ENCODE results near the gene KIAA1191.
"Not testable (repeated sequence)": the region's sequence is repeated elsewhere in the genome, so short reads cannot be mapped to it uniquely, and the experiment has no call there.

Gene KIAA1191, protein sequence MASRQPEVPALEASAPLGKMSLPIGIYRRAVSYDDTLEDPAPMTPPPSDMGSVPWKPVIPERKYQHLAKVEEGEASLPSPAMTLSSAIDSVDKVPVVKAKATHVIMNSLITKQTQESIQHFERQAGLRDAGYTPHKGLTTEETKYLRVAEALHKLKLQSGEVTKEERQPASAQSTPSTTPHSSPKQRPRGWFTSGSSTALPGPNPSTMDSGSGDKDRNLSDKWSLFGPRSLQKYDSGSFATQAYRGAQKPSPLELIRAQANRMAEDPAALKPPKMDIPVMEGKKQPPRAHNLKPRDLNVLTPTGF

DNA sequence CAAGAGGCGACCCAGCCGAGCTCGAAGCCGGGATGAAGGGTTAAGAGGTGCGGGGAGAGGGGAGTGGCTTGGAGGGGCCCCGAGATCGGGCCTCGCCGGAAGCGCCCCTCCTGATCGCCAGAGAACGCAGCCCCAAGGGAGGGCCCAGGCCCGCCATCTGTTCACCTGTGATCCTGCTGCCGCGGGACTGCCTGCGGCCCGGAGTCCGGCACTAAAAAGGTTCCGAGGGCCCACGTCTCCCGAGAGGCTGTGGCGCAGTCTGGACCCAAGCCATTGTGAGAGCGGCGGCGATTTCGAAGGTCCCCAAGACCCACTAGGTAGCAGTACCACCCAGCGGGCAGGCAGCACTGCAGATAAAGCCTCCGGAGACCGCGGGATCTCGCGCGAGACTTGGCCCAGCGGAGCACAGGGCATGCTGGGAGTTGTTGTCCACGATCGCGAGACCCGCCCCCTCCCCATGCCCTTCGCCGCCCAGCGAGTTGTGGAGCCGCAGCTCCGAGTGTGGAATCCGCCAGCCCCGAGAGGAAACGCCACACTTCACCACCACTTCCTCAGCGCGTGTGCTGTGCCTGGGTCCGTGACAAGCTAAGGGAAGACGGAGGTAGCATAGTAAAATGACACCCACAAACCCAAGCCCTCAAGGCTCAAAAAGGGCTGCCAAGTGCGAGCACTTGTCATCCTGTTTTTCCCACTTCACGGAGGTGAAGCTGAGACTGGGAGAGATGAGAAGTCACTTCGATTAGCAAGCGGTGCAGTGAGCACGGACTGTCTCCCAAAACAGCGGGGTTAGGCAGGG is at the start of gene KIAA1191:
TSS of gene KIAA1191 (minus strand) at position 328 of the 796 bp plus-strand sequence. CDS start 2,256 bp downstream, outside the sequence.
- peak; percentile 55 for DNase-seq (ENCODE audit: low spot score)

DNA sequence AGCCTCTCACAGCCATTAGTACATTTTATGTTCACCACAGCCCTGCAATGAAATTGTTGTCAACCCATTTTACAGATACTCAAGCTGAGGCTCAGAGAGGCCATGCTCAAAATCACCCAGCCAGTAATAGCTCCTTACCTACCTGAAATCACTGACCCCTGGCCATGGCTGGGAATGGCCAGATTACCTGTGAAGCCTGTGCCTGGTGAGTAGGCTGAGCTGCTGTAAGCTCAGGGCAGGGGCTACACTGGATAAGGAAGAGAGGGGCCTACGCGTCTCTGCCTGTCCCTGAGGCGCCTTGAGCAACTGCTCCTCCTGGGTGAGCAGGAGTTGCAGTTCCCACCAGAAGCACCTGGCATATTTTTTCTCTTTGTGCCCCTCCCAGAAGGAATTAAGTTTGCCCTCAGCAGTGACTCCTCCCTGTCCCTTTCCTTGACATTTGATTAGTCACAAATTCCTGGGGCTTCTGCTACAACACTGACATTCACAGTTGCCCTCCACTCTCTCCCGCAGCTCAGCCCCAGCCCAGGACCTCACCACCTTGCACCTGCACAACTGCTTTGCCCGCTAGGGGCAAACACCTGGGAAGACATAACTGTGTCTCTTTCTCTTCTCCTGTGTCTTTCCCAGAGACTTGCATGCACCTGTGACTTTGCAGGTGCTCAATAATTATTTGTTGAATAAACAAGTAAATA is 49.1 kb upstream of the KIAA1191 start:
- no peak for DNase-seq (ENCODE audit: low spot score)

DNA sequence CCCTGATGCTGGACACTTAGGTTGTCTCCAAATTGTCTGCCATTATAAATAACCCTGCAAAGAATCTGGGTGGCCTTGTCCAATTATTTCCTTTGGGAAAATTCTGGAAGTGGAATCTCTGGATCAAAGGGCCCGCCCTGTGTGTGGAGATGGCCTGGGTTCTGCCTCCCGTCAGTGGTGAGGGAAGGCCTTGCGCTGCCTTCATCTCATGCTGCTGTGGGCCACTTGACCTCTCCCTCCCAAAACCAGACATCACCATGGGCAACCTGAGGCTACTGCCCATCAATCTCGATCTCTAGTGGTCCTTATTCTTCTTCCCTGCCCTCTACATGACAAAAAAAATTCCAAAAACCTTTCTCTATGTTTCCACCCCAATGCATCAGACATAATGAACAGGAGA is 48.2 kb upstream of the KIAA1191 start:
- DNase-seq (ENCODE audit: low spot score): no peak

DNA sequence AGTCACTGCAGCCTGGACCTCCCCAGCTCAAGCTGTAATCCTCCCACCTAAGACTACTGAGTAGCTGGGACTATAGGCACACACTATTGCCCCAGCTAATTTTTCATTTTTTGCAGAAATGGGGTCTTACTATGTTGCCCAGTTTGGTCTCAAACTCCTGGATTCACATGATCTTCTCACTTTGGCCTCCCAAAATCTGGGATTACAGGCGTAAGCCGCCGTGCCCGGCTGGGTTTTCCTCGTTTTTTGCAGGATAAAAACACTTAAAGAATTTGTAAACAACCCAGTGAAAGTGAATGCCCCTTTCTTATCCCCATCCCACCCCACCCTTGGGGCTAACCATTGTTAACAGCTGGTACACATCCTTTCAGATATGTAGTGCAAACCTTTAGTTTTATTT is 47.0 kb upstream of the KIAA1191 start:
- DNase-seq (ENCODE audit: low spot score): no peak

DNA sequence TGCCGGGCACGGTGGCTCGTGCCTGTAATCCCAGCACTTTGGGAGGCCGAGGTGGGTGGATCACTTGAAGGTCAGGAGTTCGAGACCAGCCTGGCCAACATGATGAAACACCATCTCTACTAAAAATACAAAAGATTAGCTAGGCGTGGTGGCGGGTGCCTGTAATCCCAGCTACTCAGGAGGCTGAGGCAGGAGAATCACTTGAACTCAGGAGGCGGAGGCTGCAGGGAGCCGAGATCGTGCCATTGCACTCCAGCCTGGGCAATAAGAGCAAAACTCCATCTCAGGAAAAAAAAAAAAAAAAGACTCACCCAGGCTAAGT is 46.6 kb upstream of the KIAA1191 start:
- DNase-seq (ENCODE audit: low spot score): not testable (repeated sequence)

DNA sequence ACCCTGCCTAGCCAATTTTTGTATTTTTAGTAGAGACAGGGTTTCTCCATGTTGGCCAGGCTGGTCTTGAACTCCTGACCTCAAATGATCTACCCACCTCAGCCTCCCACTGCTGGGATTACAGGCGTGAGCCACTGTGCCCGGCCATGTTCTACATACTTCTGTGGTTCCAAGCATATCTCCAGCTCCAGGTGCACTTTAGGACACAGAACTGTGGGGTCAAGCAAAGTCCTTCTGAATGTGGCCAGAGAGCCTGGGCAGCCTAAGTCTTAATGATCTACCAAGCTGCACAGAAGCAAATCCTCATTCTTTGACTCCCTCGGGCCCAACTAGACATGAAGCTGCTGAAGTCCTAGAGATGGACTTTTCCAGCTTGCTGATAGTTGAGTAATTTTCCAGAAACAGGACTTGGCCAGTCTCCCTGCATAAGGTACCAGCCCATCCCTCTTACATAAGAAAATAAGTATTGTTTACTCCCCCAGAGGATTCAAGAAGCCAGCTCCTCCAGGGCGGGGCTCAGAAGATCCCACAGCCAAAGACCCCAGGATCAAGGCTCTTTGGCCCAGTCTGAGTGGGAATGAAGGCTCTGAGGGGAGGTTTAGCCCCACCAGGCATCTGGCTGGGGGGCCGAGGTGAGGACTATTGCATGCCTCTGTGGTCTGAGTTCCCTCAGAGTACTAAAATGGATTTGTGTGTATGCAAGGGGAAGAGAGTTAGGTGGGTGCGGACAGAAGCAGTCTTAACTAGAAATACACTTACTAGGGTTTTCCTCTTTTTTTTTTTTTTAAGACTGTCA is 46.1 kb upstream of the KIAA1191 start:
- DNase-seq (ENCODE audit: low spot score): no peak

DNA sequence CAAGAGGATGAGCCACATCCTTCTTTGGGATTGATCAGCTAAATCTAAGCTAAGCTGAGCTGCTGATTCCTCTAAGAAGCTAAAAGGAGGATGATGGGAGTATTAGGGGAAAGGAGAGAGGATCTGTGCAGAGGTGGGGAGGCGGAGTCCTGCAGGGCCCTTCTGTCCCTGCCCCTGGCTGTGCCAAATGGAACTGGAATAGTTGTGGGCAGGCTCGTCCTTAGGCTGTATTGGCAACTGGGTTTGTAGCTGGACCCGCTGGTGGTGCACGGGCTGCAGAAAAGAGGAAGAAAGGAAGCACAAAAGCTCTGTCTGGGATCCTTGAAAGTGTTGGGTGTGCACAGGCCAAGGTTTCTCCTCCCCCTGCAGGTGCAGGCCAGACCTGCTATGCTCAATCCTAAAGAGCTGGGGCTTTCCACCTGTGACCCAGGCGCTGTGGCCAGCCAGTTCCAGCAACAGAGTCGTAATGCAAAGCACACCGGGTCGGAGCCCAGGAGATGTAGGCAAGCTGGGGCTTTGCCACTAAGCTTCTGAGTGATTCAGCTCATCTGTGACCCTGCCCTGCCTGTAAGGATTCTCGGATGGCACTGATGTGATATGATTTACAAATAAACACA is 45.0 kb upstream of the KIAA1191 start:
- no peak for DNase-seq (ENCODE audit: low spot score)

DNA sequence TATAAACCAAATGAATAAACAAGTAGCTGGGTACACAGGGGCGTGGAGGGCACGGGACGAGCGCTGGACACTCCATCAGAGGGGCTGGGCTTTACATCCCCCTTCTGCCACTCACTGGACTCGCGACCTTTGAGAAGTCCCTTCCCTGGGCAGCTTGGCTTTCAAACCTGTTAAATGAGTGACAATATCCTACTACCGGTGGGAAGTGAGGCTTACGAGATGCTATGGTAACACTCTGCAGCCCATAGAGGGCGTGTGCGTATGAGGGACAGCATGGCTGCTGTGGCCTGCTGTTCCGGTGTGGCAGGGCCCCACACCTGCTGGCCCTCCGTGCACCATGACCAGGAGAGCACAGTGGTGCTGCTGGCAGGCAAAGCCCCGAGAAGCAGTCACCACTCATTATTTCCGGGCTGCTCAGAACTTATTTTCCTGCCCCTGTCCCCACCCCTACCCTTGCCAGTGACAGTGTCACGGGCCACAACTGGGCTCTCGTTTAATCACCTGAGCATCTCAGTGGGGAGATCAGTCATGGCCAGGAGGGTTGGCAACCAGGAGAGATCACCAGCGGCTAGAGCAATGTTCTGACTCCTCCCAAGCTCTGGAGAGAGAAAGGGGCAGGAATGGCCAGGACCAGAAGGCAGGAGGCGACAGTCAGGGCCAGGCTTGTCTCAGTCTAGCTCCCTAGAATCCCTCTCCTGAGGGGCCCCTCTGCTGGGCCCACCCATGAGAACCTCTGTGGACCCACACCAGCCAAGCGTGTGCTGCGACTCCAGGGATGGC is 44.3 kb upstream of the KIAA1191 start:
- no peak for DNase-seq (ENCODE audit: low spot score)

DNA sequence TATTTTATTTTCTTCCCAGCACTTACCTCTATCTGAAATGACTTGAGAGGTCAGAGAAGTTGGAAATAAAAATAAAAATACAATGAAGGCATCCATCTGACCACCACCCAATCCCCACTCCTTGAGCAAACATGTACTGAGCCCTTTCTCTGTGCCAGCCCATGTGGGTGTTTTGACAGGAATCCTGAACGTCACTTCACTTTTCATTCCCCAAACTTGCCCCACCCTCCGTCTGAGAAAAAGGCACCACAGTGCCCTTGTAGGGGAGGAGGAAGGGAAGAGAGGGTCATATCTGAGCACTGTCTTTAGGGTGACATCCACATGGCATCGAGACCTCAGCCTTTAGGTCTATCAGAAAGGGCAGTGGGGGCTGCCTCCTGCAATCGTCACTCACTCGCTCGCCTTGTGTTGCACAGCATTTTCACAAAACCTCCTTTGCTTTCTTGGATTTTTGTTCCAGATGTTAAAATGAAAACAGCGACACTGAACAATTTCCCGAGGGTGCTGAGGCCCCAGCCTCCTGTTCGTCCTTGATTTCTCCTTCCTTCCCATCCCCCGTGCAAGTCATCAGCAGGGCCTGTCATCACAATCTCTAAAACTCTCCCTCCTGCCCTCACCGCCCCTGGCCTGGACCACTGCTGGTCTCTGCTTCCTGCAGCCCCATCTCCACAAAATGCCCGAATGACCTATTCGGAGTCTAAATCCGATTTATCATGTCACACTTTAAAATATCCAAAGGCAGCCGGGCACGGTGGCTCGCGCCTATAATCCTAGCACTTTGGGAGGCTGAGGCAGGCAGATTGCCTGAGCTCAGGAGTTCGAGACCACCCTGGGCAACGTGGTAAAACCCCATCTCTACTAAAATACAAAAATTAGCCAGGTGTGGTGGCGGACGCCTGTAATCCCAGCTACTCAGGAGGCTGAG is 40.0 kb upstream of the KIAA1191 start:
- no peak for DNase-seq (ENCODE audit: low spot score)

DNA sequence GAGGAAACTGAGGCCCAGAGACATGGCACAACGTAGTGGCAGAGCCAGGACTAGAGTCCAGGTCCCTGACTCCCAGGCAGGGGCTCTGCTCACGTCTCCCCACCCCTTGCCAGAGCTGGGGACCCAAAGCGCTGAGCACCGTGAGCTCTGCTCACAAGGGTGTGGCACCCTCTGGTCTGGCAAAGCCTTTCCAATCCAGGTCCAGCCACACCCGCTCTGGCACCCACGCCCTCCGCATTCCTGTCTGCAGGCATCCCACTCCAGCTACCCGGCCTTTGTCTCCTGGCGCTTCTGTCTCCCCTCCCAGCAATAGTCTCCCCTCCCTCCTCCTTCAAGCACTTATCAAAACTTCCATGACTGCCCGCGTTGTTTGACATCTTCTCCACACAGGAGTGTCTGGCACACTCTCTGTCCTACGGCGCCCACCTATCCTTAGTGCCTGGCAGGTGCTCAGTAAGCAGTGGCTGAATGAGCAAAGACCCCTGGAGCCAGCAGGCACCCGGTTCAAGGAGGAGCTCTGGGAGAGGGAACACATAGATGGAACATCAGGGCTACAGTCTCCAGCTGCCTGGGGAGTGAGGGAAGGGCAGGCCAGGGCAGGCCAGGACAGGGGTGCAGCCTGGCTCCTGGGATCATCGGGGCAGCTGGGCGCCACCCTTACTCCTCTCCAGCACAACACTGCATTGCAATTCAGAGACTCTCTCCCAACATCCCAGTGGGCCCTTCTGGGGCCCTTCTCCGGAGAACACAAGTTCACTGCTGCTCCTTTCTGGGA is 39.0 kb upstream of the KIAA1191 start:
- DNase-seq (ENCODE audit: low spot score): no peak

DNA sequence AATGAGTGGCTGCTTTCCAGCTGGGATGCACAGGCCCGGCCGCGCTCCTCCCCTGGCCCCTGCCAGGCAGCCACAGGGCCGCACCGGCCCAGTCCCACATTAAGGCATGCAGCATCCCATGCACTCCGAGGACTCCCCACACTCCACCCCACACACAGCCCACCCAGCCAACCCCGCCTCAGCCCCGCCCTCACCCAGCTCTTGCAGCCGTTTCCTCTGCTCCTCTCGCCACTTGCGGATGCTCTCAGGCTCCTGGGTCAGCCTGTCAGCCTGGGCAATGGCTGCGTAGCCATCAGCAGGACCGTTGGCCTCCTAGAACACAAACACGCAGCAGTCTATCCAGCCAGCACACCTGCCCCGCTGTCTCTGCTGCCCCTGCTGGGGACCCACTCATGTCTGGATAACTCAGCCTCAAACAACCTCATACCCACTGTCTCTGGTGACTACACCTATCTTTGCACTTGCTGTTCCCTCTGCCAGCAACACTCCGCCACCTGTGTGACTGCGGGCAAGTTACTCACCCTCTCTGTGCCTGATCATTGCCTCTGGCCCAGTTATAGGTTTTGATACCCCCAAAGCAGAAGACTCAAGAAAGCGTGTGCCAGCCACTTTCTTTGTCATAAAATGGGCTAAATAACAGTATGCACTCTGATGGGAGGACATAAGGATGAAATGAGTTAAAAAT is 36.3 kb upstream of the KIAA1191 start:
- no peak for DNase-seq (ENCODE audit: low spot score)

DNA sequence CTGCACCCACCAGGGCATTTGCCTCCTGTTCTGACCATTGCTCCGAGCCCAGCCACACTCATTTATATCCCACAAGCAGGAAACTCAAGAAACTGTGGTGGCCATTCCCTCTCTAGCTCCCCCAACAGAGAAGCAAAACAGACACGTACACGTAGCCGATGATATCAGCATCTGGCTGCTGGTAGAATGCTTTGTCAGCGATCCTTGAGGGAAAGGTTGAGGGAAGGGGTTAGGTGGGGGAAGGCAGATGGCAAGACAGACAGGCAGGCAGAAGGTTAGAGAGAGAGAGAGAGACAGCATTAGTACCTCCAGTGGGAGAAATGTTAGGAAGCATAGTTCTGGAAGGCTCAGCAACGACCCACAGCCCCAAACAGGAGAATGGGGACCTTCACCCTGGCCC is 34.8 kb upstream of the KIAA1191 start:
- no peak for DNase-seq (ENCODE audit: low spot score)

DNA sequence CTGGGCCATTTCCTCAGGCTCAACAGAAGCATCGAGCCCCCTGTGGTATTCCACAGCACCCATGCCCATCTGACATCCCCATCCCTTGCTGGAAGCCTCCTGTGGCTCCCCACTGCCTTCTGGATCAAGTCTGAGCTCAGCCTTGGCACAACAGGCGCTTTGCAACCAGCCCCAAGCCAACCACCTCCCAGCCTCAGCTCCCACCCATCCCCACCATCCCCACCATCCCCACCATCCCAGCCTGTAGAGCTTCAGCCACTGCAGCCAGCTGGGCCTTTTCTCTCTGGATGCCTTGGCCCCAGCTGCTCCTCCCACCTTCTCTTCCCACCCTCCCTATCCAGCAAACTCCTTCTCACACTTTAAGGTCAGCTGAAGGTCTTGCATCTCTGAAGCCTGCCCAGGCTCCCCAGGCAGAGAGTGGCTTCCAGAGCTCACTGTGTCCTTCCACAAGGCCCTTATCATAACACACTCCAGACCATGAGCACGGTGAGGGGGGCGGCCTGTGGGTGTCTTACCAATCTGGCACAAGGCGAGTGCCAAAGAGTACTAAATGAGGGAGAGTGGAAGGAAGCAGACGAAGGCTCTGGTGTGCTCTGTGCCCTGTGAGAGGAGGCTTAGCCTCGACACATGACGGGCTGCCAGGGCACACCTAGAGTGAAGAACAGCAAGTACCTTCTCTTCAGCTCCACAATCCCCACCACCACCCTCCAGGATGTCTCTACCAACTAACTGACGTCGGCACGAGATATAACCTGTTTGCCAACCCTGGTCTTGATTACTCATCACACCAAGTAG is 33.5 kb upstream of the KIAA1191 start:
- no peak for DNase-seq (ENCODE audit: low spot score)

DNA sequence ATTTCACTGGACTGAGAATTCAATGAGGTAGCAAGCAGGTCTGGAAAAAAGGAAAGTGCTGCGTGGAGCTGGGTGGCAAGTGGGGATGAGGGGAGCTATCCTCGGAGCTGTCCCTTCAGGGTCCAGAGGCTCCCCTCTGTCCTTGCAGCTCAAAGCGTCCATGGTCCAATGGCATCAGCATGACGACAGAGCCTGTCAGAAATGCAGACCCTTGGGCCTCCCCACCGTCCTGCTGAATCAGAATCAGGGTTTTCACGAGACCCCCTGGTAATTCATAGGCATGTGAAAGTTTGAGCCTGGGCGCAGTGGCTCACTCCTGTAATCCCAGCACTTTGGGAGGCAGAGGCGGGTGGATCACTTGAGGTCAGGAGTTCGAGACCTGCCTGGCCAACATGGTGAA is 32.5 kb upstream of the KIAA1191 start:
- no peak for DNase-seq (ENCODE audit: low spot score)

DNA sequence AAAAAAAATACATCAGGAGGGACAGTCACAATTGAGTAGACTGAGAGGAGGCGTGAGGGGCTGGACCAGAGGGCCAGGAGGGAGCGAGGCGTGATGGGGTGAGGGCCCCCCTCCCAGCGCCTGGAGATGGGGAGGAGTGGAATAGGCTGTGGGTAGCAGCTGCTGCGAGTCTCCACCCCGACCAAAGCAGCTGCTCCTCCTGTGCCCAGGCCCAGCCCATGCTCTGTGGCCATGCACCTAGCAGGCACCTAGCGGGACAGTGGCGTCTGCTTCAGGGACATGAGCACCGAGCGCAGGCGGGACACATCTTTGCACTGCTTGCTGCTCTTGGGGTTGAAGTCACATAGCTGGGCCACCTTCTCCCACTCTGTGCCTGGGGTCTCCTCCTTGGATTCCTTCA is 31.0 kb upstream of the KIAA1191 start:
- no peak for DNase-seq (ENCODE audit: low spot score)

DNA sequence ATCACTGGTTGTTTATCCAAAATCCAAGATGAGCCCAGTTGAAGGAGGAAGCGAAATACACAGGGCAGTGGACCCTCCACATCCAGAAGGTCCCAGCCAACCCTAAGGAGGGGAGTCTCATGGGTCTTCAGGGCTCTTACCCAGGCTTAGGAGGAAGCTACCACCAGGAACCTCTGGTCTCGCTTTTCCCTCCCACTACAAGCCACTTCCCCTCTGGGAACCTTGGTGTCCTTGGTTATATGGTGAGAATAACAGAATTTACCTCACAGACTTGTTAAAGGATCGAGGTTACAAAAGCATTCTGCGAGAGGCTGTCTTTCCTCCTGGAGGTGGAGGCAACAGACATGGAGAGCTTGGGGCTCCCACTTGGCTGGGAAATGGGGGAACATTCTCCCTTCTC is 30.4 kb upstream of the KIAA1191 start:
- DNase-seq (ENCODE audit: low spot score): no peak

DNA sequence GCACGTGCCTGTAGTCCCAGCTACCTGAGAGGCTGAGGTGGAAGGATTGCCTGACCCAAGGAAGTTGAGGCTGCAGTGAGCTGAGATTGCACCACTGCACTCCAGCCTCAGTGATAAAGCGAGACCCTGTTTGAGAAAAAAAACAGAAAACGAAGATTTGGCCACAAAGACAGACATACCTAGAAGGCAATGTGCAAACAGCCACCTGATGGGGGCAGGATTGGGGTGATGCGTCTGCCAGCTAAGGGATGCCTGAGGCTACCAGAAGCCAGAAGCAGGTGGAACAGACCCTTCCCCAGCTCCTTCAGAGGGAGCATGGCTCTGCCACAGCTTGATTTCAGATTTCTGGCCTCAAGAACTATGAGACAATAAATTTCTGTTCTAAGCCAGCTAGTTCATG is 29.9 kb upstream of the KIAA1191 start:
- DNase-seq (ENCODE audit: low spot score): no peak

All from COLO829 (cell line).